Transverse colon (tissue), 4 donors: ENCODE data around the gene C11orf68. TPM values are rescaled to one million over a fixed set of nuclear protein-coding genes. Genes with fewer than 3 reads are reported as not detected.
A peak's percentile ranks its signal among the peaks of the same experiment; 100 is the strongest.

Experiments used
- DNase-seq: peaks from one replicate; pipeline ENCODE4 v3.0.0-alpha.2; 2019
- H3K27ac ChIP-seq, 4 donors: fragments of 200-600 bp; sonication (generic); 2 replicates each; pipeline ENCODE4 v1.5.1; 2016 to 2018; ENCODE audit warnings: inconsistent platforms in 4 of 4
- H3K27me3 ChIP-seq: fragments of 200-600 bp; sonication (generic); 2 replicates; pipeline ENCODE4 v1.5.1; 2017; ENCODE audit warnings: inconsistent platforms
- H3K36me3 ChIP-seq, 4 donors: fragments of 200-600 bp; sonication (generic); 2 replicates each; pipeline ENCODE4 v1.5.1; 2017 to 2019; ENCODE audit warnings: inconsistent platforms in 4 of 4
- H3K4me1 ChIP-seq, 4 donors: fragments of 200-600 bp; sonication (generic); 2 replicates each; pipeline ENCODE4 v1.5.1; 2017 to 2020; ENCODE audit warnings: inconsistent platforms in 4 of 4
- H3K4me3 ChIP-seq, 4 donors: fragments of 200-600 bp; sonication (generic); 1 replicate in 1 of 4; 2 replicates in 3 of 4; pipeline versions ENCODE4 v1.5.1 to v1.6.1; 2017 to 2019; ENCODE audit warnings: inconsistent platforms in 4 of 4
- H3K9me3 ChIP-seq, 2 donors: fragments of 200-600 bp; sonication (generic); 2 replicates each; pipeline ENCODE4 v1.5.1; 2017 to 2019; ENCODE audit warnings: inconsistent platforms in 2 of 2
- EP300 ChIP-seq: sonication (generic); formaldehyde crosslinking; IDR thresholded peaks from one replicate; pipeline ENCODE4 v1.6.1; 2017; ENCODE audit warnings: antibody characterized with exemption, low read depth
- POLR2A ChIP-seq: fragments of 450-650 bp; IDR thresholded peaks from one replicate; pipeline ENCODE4 v1.6.1; 2016; ENCODE audit warnings: antibody characterized with exemption, mild to moderate bottlenecking, moderate library complexity
- POLR2AphosphoS5 ChIP-seq, 3 donors: sonication (generic); formaldehyde crosslinking; IDR thresholded peaks; one replicate each; pipeline ENCODE4 v1.6.1; 2016; ENCODE audit warnings: antibody characterized with exemption in 3 of 3
- whole genome bisulfite sequencing, 2 donors: methylation state at CpG; one replicate each; pipeline ENCODE4 v1.1.5; 2018; ENCODE audit warnings: low coverage in 1 of 2; 5-methylcytosine and 5-hydroxymethylcytosine counted together
- in situ Hi-C, 4 donors: fragments of 200-750 bp; cut with MboI; loops; one replicate each; pipeline versions ENCODE4 v1.15.0 to v1.15.1; 2017; ENCODE audit warnings: low sequenced_read_pairs in 3 of 4, low pct_ligation_motif_present in 1 of 4, low pct_unique_long_range_greater_than_20kb in 1 of 4
- intact Hi-C: fragments of 100-400 bp; cut with DNase I; formaldehyde crosslinking; loops from one replicate; pipeline ENCODE4 v1.15.1; 2023; ENCODE audit warnings: low total_unique reads
- total RNA-seq, 4 donors: library from RNA; depleted of rRNA; stranded (reverse); fragments of >200 nt; gene quantifications; one replicate each; pipeline ENCODE4 v1.1.0, GENCODE V29; 2016
- TF ChIP-seq, protein P1 (sequence below), 5 experiments: fragments of 200-600 bp in 3 of 5; fragments of 450-650 bp in 2 of 5; sonication (generic) in 3 of 5; IDR thresholded peaks; 1 replicate in 2 of 5; 2 replicates in 3 of 5; pipeline ENCODE4 v1.5.1; 2016 to 2017; ENCODE audit warnings: antibody characterized with exemption in 5 of 5, inconsistent platforms in 3 of 5, mild to moderate bottlenecking in 2 of 5, moderate library complexity in 1 of 5

Gene C11orf68
- total RNA-seq, 4 donors from 2014 or later: 15.2 to 59.5 (median 22.8) TPM

DNA sequence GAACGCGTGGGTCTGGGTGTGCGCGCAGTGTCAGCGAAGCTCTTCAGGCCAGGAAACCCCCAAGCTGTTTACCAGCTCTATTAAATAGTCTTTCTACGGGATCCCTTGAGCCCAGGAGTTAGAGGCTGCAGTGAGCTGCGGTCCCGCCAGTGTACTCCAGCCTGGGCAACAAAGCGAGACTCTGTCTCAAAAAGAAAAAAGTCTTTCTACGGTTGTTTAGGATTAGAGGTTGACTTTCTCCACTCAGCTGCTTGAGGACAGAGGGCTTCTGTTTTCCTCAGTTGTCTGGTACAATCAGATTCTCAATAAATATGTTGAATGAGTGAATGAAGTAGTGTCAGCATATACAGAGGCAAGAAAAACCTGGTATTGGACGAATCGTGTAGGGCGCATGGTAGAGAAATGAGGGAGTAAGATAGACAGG lies 43.3 kb upstream of the C11orf68 start:
- TF ChIP-seq, protein P1, sequence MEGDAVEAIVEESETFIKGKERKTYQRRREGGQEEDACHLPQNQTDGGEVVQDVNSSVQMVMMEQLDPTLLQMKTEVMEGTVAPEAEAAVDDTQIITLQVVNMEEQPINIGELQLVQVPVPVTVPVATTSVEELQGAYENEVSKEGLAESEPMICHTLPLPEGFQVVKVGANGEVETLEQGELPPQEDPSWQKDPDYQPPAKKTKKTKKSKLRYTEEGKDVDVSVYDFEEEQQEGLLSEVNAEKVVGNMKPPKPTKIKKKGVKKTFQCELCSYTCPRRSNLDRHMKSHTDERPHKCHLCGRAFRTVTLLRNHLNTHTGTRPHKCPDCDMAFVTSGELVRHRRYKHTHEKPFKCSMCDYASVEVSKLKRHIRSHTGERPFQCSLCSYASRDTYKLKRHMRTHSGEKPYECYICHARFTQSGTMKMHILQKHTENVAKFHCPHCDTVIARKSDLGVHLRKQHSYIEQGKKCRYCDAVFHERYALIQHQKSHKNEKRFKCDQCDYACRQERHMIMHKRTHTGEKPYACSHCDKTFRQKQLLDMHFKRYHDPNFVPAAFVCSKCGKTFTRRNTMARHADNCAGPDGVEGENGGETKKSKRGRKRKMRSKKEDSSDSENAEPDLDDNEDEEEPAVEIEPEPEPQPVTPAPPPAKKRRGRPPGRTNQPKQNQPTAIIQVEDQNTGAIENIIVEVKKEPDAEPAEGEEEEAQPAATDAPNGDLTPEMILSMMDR (IDR thresholded peaks at IDR 0.05): no peak
- TF ChIP-seq EP300 (no peak), POLR2AphosphoS5 (IDR thresholded peaks at IDR 0.05) (no peak), POLR2A (no peak)
- H3K27me3 ChIP-seq: no peaks in the 10 kb centered on the region
- intact Hi-C loops (no loop called here), in situ Hi-C loops (no loop called here)
- H3K4me3 ChIP-seq: peak overlapping the region; percentile 81 to 99 (median 97)
- no peaks in the 10 kb centered on the region for H3K9me3 ChIP-seq
- H3K36me3 ChIP-seq: peaks cover 0 to 30% (median 19%) of the 10 kb centered on the region in 4 donors
- WGBS, 2 donors: 8 to 14% methylated on average over 4 to 13 of the region's 13 CpGs
- H3K27ac ChIP-seq: peak overlapping the region; percentile 89 to 96 (median 93)
- DNase-seq: no peak
- H3K4me1 ChIP-seq: peaks cover 19 to 26% (median 23%) of the 10 kb centered on the region in 4 donors

DNA sequence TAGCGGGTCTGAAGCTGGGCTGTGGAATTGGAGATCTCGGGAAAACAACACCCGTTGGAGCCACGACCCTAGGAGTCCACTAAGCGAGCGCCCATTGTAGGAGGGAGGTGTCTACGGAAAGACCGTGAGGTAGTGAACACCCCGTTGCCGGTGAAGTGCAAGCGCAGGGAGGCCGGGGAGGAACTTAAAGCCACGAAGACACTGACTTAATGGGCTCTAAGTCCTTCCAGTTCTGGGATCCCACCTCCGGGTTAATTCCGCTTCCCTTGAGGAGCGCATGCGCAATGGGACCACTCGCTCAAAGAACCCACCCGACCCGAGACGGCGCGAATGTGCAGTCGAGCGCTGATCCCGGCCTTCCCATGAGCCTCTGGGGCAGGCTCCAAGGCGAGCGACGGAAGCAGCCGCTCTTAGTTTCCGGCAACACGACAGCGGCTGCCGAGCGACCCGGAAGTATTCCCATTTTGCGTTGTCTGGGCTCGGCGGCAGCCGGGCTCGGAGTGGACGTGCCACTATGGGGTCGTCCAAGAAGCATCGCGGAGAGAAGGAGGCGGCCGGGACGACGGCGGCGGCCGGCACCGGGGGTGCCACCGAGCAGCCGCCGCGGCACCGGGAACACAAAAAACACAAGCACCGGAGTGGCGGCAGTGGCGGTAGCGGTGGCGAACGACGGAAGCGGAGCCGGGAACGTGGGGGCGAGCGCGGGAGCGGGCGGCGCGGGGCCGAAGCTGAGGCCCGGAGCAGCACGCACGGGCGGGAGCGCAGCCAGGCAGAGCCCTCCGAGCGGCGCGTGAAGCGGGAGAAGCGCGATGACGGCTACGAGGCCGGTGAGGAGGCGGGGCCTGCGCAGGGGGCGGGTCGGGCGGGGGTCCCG lies 42.6 kb upstream of the C11orf68 start, which contains the start of gene SART1:
Gene SART1 (plus strand): TSS at position 468 of the 874 bp plus-strand sequence. CDS start 47 bp downstream, at position 515.
- no peaks in the 10 kb centered on the region for H3K9me3 ChIP-seq
- 0 to 4% methylated on average over 5 to 77 of the region's 97 CpGs for WGBS, 2 donors
- H3K36me3 ChIP-seq: peaks cover 0 to 24% (median 16%) of the 10 kb centered on the region in 4 donors
- DNase-seq: peak; percentile 97
- intact Hi-C loops (no loop called here), in situ Hi-C loops (no loop called here)
- H3K4me1 ChIP-seq: peaks cover 19 to 26% (median 23%) of the 10 kb centered on the region in 4 donors
- H3K4me3 ChIP-seq: peak within 1 kb of the TSS; percentile 81 to 99 (median 97)
- H3K27ac ChIP-seq: peak within 1 kb of the TSS; percentile 89 to 96 (median 93)
- no peaks in the 10 kb centered on the region for H3K27me3 ChIP-seq
- TF ChIP-seq EP300 (no peak), POLR2A (peak; percentile 75), POLR2AphosphoS5 (IDR thresholded peaks at IDR 0.05) (peak; percentile 73 to 87 (median 85))
- TF ChIP-seq, protein P1 (IDR thresholded peaks at IDR 0.05): peak in 1 of 5 experiments; percentile 13

DNA sequence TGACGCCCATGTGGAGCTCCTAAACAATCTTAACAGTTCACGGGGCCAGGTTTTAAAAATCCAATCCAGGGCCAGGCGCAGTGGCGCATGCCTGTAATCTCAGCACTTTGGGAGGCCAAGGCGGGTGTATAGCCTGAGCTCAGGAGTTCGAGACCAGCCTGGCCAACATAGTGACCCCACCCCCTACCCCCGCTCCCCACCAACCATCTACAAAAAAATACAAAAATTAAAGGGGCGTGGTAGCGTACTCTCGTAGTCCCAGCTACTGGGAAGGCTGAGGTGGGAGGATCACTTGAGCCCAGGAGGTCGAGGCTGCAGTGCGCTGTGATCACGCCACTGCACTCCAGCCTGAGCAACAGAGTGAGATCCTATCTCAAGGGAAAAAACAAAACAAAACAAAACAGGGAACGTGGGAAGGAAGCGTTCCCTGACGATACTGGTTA lies 42.0 kb upstream of the C11orf68 start:
- Histone ChIP-seq H3K27ac (peak overlapping the region; percentile 89 to 96 (median 93)), H3K4me1 (peaks cover 19 to 26% (median 23%) of the 10 kb centered on the region in 4 donors), H3K9me3 (no peaks in the 10 kb centered on the region), H3K27me3 (no peaks in the 10 kb centered on the region), H3K4me3 (peak overlapping the region; percentile 57 to 99 (median 88)), H3K36me3 (peaks cover 0 to 17% (median 9%) of the 10 kb centered on the region in 4 donors)
- TF ChIP-seq POLR2AphosphoS5 (IDR thresholded peaks at IDR 0.05) (no peak), EP300 (no peak)
- TF ChIP-seq, protein P1 (IDR thresholded peaks at IDR 0.05): no peak
- WGBS, 2 donors: 7 to 45% methylated on average over 7 to 16 of the region's 16 CpGs
- in situ Hi-C loops: no loop called here
- intact Hi-C loops: no loop called here
- DNase-seq: no peak

DNA sequence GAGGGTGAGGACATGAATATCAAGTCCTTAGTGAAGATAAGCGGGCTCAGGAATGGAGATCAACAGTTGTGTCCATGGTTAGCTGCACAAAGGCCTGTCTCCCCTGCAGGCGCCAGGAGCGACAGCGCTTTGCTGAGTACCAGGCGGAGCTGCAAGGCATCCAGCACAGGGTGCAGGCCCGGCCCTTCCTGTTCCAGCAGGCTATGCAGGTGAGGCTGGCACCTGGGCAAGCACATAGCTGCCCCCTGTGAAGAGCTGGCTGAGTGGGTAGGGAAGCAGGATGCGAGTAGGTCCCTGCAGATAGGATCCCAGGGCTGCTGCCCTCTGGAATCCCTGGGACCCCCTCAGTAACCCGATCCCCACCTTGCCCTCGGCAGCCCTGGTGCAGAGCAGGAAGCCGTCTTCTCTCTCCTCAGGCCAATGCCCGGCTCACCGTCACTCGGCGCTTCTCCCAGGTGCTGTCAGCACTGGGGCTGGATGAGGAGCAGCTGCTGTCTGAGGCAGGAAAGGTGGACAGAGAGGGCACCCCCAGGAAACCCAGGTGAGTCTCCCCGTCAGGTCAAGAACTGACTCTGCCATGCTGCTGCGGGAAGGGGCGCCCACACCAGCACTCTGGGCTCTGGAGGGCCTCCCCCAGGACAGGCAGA lies 40.0 kb upstream of the C11orf68 start:
- Histone ChIP-seq H3K4me1 (peaks cover 18 to 24% (median 21%) of the 10 kb centered on the region in 4 donors), H3K4me3 (no peak overlapping the region), H3K9me3 (no peaks in the 10 kb centered on the region), H3K27ac (no peak overlapping the region), H3K36me3 (no peaks in the 10 kb centered on the region), H3K27me3 (no peaks in the 10 kb centered on the region)
- no peak for DNase-seq
- 89% methylated on average over 16 of the region's 17 CpGs; no CpG with 5 or more reads in 1 of the 2 donors for WGBS, 2 donors
- in situ Hi-C loops: no loop called here
- TF ChIP-seq EP300: no peak
- TF ChIP-seq POLR2A: no peak
- no peak for TF ChIP-seq POLR2AphosphoS5 (IDR thresholded peaks at IDR 0.05)
- TF ChIP-seq, protein P1 (IDR thresholded peaks at IDR 0.05): no peak
- intact Hi-C loops: no loop called here
